Muscle of leg (tissue), 11 donors: Measurements from ENCODE around the gene PTPRK. TPM values are rescaled to one million over a fixed set of nuclear protein-coding genes. Genes with fewer than 3 reads are reported as not detected.

Source experiments
- DNase-seq: peaks from one replicate; pipeline ENCODE4 v3.0.0; 2013
- H3K27ac ChIP-seq: one replicate; pipeline ENCODE4 v1.5.1; 2013; ENCODE audit warnings: mild to moderate bottlenecking, low read length, control low read depth
- H3K27me3 ChIP-seq: one replicate; pipeline ENCODE4 v1.6.1; 2013; ENCODE audit warnings: low read length; ENCODE audit not compliant: control insufficient read depth, insufficient read depth
- H3K36me3 ChIP-seq: one replicate; pipeline ENCODE4 v1.6.1; 2013; ENCODE audit warnings: low read length; ENCODE audit not compliant: control insufficient read depth, insufficient read depth
- H3K4me1 ChIP-seq: one replicate; pipeline ENCODE4 v1.6.1; 2013; ENCODE audit warnings: low read length; ENCODE audit not compliant: control insufficient read depth, insufficient read depth
- H3K4me3 ChIP-seq: one replicate; pipeline ENCODE4 v1.5.1; 2013; ENCODE audit warnings: low read length, control low read depth
- H3K9me3 ChIP-seq: replicated peaks from 2 replicates; pipeline ENCODE4 v1.6.1; 2013; ENCODE audit warnings: low read depth, low read length; ENCODE audit not compliant: control insufficient read depth
- WGBS: methylation state at CpG from one replicate; pipeline ENCODE4 v1.1.5; 2013; ENCODE audit warnings: missing lambda C conversion rate; ENCODE audit not compliant: insufficient coverage; 5-methylcytosine and 5-hydroxymethylcytosine counted together
- polyA plus RNA-seq, 8 donors: library from polyadenylated mRNA; unstranded; fragments of 120-200 nt; gene quantifications; one replicate each; pipeline versions ENCODE4 v1.2.1 to v1.2.3, GENCODE V29; 2013; ENCODE audit warnings: inconsistent platforms in 1 of 8, low replicate concordance in 1 of 8; ENCODE audit not compliant: insufficient read length in 8 of 8, insufficient read depth in 1 of 8
- total RNA-seq: library from RNA; stranded (reverse); fragments of 120-200 nt; gene quantifications from one replicate; pipeline ENCODE4 v1.2.4, GENCODE V29; 2013

PTPRK gene
- total and polyA plus RNA-seq, 9 donors, result 14.4 to 21.8 (median 18.2) TPM

DNA sequence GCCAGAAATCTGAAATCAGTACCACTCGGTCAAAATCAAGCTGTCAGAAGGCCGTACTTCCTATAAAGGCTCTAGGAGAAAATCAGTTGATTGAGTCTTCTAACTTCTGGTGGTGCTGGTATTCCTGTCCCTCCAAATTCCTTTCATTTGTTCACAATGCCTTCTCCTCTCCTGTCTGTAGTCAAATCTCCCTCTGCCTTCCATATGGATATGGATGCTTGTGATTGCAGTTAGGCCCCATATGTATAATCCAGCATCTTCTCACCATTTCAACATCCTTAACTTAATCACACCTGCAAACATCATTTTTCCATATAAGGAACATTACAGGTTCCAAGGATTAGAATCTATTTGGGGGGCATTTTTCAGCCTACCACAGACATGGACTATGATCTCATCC lies 331.7 kb downstream of the PTPRK start:
- DNase-seq, result no peak
- Histone ChIP-seq H3K4me3 (no peak overlapping the region), H3K36me3 (no peaks in the 10 kb centered on the region), H3K4me1 (no peaks in the 10 kb centered on the region), H3K27me3 (no peaks in the 10 kb centered on the region), H3K27ac (no peak overlapping the region), H3K9me3 (no peaks in the 10 kb centered on the region)
- WGBS, result 100% methylated on average over 2 of the region's 2 CpGs

DNA sequence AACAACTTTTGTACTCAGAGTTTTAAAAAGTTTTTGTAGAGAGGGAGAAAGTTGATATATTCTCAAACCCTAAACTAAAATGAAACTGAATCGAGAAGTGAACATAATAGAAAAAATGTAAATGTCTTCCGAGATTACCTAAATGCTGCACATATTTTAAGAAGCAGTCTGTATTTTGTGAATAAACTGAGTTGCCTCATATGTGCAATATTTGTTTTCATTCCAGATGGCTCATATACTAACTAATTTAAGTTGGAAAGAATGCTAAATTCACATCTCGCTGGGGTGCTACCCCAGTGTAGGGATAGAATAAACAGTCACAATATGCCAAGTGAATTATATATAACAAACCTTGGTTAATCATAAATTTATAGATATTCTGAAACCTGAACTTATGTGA lies 333.7 kb downstream of the PTPRK start:
- Histone ChIP-seq H3K36me3 (no peaks in the 10 kb centered on the region), H3K4me3 (no peak overlapping the region), H3K9me3 (no peaks in the 10 kb centered on the region), H3K4me1 (no peaks in the 10 kb centered on the region), H3K27me3 (no peaks in the 10 kb centered on the region), H3K27ac (no peak overlapping the region)
- peak; percentile 17 for DNase-seq
- WGBS, result no CpG with 5 or more reads among the region's 3 CpGs

DNA sequence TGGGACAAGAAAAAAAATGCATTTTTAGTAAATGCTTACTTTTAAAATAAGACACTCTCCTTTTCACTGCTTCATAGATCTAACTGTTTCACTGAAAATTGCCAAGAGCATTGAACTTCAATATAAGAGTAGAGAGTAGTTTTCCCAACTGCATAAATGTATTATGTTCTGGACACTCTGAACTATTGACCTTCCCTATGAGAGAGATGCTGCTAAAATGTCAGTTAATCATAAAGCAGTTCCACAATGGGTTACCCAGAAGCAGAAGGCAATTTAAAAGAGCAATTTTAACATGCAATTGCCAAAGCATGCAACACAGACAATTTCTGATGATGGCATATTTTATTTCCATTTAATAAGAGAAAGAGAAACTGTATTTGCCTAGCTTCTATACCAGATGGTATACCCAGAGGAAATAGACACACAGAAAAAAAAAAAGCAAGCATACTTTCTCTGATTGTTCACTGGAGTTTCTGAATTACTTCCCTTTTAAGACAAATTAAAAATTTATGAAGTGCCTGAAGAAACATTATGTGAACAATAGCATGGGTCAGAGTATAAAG lies 340.4 kb downstream of the PTPRK start:
- no peak overlapping the region for H3K27ac ChIP-seq
- peak; percentile 77 for DNase-seq
- no peak overlapping the region for H3K4me3 ChIP-seq
- no peaks in the 10 kb centered on the region for H3K27me3 ChIP-seq
- no peaks in the 10 kb centered on the region for H3K36me3 ChIP-seq
- H3K4me1 ChIP-seq, result no peaks in the 10 kb centered on the region
- H3K9me3 ChIP-seq, result no peaks in the 10 kb centered on the region

DNA sequence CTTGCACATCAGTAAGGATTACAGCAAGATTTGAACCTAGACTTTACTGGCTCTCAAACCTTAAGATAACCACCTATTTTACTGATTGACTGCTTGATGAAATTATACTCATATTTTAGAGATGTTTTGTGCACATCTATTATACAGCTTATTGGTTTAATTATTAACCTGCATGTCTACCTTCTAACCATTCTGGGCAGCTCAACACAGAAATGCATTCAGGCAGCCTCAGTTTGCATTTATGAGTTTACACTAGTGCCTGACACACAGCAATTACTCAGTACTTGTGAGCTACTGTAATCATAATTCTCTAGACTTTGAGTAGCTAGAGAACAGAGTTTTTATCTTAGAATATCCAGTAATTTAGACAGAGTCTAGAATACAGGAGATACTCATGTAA lies 345.7 kb downstream of the PTPRK start:
- Histone ChIP-seq H3K4me3 (no peak overlapping the region), H3K36me3 (no peaks in the 10 kb centered on the region), H3K27me3 (no peaks in the 10 kb centered on the region), H3K27ac (no peak overlapping the region), H3K9me3 (no peaks in the 10 kb centered on the region), H3K4me1 (no peaks in the 10 kb centered on the region)
- no peak for DNase-seq

DNA sequence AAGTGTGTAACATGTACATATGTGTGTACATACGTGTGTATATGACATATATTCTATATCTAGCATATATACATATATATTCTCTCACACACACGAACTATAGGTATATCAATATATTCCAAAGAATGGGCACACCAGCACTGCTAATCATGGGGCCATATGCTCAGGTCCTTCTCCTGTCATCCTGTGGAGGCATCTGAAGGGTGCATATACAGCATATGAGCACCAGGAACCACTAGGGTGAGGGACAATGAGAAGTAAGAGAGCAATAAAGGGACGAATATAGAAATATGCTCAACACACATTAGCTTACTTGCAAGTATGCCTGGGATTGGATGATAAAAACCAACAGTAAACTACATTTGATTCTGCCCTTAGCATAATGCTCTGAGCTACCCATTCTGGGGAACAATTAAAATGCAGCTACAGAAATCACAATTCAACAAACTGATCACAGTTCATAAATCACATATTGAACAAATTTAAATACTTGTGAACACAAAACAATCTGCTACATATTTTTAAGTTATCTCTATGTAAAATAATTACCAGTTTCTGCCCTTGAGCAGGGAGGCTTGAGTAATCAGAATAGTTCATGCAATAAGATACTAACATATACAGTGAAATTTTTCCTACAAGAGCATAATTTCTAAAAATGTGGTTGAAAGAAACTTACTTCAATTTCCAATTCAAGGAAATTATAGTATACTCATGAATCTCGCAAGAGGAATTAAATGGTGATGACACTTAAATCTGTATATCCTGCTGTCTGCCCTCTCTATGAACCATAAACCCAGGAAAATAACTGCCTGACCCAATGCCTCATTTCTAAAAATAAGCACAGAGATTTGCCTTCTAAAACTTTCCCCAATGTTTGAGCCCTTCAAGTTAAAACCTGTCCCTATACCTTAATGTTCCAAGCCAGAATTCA lies 347.4 kb downstream of the PTPRK start:
- no CpG with 5 or more reads among the region's 4 CpGs for WGBS
- H3K9me3 ChIP-seq, result no peaks in the 10 kb centered on the region
- H3K4me3 ChIP-seq, result no peak overlapping the region
- DNase-seq, result peak; percentile 19
- H3K36me3 ChIP-seq, result no peaks in the 10 kb centered on the region
- no peak overlapping the region for H3K27ac ChIP-seq
- no peaks in the 10 kb centered on the region for H3K4me1 ChIP-seq
- no peaks in the 10 kb centered on the region for H3K27me3 ChIP-seq

DNA sequence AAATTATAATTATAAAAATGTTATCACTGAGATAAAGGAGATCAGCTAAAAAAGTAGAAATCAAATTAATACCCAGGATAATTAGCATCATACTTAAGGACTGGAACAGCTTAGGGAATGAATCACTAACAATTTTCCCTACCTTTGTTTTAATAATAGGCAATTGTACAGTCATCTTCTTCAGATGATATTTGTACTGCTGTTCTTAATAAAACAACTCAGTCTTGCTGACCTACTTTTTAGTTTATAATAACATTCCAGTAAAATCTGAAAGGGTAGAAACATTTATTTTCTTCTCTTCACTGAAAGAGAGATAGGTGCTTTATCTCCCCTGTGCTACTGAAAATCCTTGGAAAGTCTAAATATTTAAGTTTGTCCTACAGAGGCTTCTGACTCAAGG lies 348.3 kb downstream of the PTPRK start:
- no peaks in the 10 kb centered on the region for H3K27me3 ChIP-seq
- H3K9me3 ChIP-seq, result no peaks in the 10 kb centered on the region
- no peak overlapping the region for H3K4me3 ChIP-seq
- H3K36me3 ChIP-seq, result no peaks in the 10 kb centered on the region
- no peak overlapping the region for H3K27ac ChIP-seq
- no peak for DNase-seq
- no peaks in the 10 kb centered on the region for H3K4me1 ChIP-seq

DNA sequence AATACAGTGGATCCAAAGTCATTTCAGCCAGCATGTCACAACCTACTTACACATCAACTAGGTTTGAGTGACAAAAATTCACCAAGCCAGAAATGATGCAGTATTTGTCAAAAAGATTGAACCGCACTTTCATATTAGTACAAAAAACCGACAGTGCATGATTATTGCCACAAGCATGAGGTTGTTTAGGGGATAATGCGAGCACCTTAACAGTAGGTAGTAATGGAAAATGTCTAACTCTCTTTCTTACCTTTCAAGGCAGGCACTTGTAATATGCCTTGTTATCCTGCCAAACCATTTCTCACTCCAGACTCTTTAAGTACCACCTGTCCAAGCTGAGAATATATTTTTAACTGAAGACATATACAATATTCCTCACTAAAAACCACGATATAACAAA lies 349.2 kb downstream of the PTPRK start:
- no peak for DNase-seq
- no peaks in the 10 kb centered on the region for H3K36me3 ChIP-seq
- H3K27ac ChIP-seq, result no peak overlapping the region
- no peak overlapping the region for H3K4me3 ChIP-seq
- H3K27me3 ChIP-seq, result no peaks in the 10 kb centered on the region
- H3K9me3 ChIP-seq, result no peaks in the 10 kb centered on the region
- WGBS, result no CpG with 5 or more reads among the region's 4 CpGs
- no peaks in the 10 kb centered on the region for H3K4me1 ChIP-seq

DNA sequence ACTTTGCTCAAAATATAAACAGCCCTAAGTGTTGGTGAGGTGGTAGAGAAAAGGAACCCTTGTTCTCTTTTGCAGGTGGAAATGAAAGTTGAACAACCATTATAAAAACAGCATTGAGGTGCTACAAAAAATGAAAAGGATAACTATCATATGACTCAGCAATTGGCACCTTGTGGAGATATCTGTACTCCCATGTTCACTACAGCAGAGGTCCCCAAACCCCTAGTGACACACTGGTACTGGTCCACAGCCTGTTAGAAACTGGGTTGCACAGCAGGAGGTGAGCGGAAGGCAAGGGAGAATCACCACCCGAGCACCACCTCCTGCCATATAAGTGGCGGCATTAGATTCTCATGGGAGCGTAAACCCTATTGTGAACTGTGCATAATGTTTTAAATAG lies 352.2 kb downstream of the PTPRK start:
- Histone ChIP-seq H3K27me3 (no peaks in the 10 kb centered on the region), H3K4me3 (no peak overlapping the region), H3K27ac (no peak overlapping the region), H3K9me3 (no peaks in the 10 kb centered on the region), H3K4me1 (no peaks in the 10 kb centered on the region), H3K36me3 (no peaks in the 10 kb centered on the region)
- no peak for DNase-seq
- WGBS, result no CpG with 5 or more reads among the region's 4 CpGs

DNA sequence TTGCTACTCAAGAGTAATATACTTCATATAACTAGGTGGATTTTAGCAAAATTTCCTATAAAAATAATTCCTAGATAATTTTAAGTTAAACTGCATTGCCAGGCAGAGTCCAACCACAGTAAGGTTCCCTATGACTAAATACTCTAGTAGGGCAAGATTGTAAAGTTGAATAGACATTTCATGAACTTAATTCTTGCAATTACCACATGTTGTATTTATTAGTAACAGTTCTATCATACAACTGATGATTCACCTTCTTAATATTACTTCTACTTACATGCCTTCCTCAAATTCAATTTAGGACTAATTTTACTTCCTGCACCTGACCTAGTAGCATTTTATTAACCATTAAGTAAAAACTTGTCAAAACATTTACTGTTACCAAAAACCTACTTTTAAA lies 352.8 kb downstream of the PTPRK start:
- no peaks in the 10 kb centered on the region for H3K4me1 ChIP-seq

DNA sequence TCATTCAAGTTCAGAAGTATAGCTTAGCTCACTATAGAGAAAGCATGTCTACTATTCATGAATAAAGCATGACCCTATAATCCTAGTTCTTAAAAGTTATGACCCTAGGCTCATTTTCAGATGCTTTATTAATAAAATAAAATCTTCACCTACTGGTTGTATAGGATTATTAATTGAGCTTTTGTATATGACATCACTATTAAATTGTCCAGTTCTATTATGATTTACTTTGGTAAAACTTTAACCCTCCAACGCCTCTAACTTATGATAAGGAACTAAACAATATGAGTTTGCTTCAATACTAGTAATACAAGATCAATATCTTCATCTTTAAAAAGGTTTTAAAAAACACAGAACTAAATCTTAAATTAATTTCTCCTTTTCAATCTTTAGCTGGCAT lies 356.1 kb downstream of the PTPRK start:
- no peak for DNase-seq
- no CpG with 5 or more reads among the region's 1 CpG for WGBS
- H3K36me3 ChIP-seq, result no peaks in the 10 kb centered on the region

More for the DNA sequence above, 352.8 kb downstream of the PTPRK start:
- no peak overlapping the region for H3K27ac ChIP-seq
- no peak for DNase-seq
- no peak overlapping the region for H3K4me3 ChIP-seq
- H3K27me3 ChIP-seq, result no peaks in the 10 kb centered on the region
- H3K36me3 ChIP-seq, result no peaks in the 10 kb centered on the region
- H3K9me3 ChIP-seq, result no peaks in the 10 kb centered on the region

More for the DNA sequence above, 356.1 kb downstream of the PTPRK start:
- no peaks in the 10 kb centered on the region for H3K27me3 ChIP-seq
- no peak overlapping the region for H3K4me3 ChIP-seq
- H3K27ac ChIP-seq, result no peak overlapping the region
- no peaks in the 10 kb centered on the region for H3K9me3 ChIP-seq
- no peaks in the 10 kb centered on the region for H3K4me1 ChIP-seq
